Frontal cortex (tissue), 1 donor: ENCODE results near the gene KIF15. TPM values are rescaled to one million over a fixed set of nuclear protein-coding genes. Genes with fewer than 3 reads are reported as not detected.

Source experiments
- total RNA-seq: library from RNA; depleted of rRNA; stranded (reverse); fragments of >200 nt; gene quantifications from one replicate; pipeline ENCODE4 v1.2.3, GENCODE V29; 2014

The KIF15 gene
- total RNA-seq, 1 donor from 2014 or later, result 6.9 TPM

Other genes starting within 250 kb of the KIF15 start
- 30.2 TPM for gene ZKSCAN7, start 206.6 kb upstream of the KIF15 start, total RNA-seq
- 11.8 TPM for gene ZNF660, start 176.8 kb upstream of the KIF15 start, total RNA-seq
- gene ZNF197, start 136.8 kb upstream of the KIF15 start, total RNA-seq, result 62.4 TPM
- 22.4 TPM for gene ZNF35, start 113.1 kb upstream of the KIF15 start, total RNA-seq
- gene ZNF502, start 49.1 kb upstream of the KIF15 start, total RNA-seq, result 14.3 TPM
- 25.7 TPM for gene ZNF501, start 32.2 kb upstream of the KIF15 start, total RNA-seq
- gene KIAA1143, start 175 bp upstream of the KIF15 start, total RNA-seq, result 33.8 TPM
- 5.3 TPM for gene TMEM42, start 100.1 kb downstream of the KIF15 start, total RNA-seq
- not detected for gene TGM4, start 112.8 kb downstream of the KIF15 start, total RNA-seq
- gene ZDHHC3, start 214.4 kb downstream of the KIF15 start, total RNA-seq, result 44.0 TPM
- gene EXOSC7, start 214.4 kb downstream of the KIF15 start, total RNA-seq, result 27.3 TPM